HT-29 (cell line): ENCODE results near the gene SPDEF. TPM values are rescaled to one million over a fixed set of nuclear protein-coding genes. Genes with fewer than 3 reads are reported as not detected.

Source experiments
- total RNA-seq: library from RNA; depleted of rRNA; stranded (reverse); fragments of >200 nt; shearing (Covaris generic); gene quantifications from 2 replicates; pipeline ENCODE4 v1.2.3, GENCODE V29; 2014; rRNA removed

The SPDEF gene
- total RNA-seq, 1 experiment from 2014 or later = 55.1 TPM

Other genes with a start within 250 kb of the SPDEF start
- 20.0 and 20.7 TPM in 2 replicates for gene NUDT3, start 163.7 kb downstream of the SPDEF start, total RNA-seq
- 2,917 and 3,132 TPM in 2 replicates for gene RPS10, start 130.3 kb downstream of the SPDEF start, total RNA-seq
- 0.03 and 0.08 TPM in 2 replicates for gene PACSIN1, start 90.3 kb downstream of the SPDEF start, total RNA-seq
- gene ILRUN, start 140.4 kb upstream of the SPDEF start, total RNA-seq = 47.7 and 50.7 TPM in 2 replicates
- gene SNRPC, start 201.2 kb upstream of the SPDEF start, total RNA-seq = 187 and 197 TPM in 2 replicates
- gene BLTP3A, start 235.8 kb upstream of the SPDEF start, total RNA-seq = 9.3 and 9.4 TPM in 2 replicates